Measurements from ENCODE around the gene CCDC71L.

GRCh38 chr7:106639476-106640334, 21.3 kb downstream of the CCDC71L start:
- TF ChIP-seq CTCF (conservative IDR thresholded peaks at IDR 0.05 in 1 of 2, IDR thresholded peaks at IDR 0.05 in 1 of 2; ENCODE audit: low read depth in 1 of 2, low read length in 2 of 2) = no peak
- TF ChIP-seq EZH2 (IDR thresholded peaks at IDR 0.05; ENCODE audit: low read length, missing control alignments) = no peak
